ENCODE results near the gene ATP1A4. TPM values are rescaled to one million over a fixed set of nuclear protein-coding genes. Genes with fewer than 3 reads are reported as not detected.
"Not testable (repeated sequence)": the region's sequence is repeated elsewhere in the genome, so short reads cannot be mapped to it uniquely, and the experiment has no call there.

ATP1A4 gene
- polyA plus RNA-seq, 3 donors: 0.26 to 0.80 (median 0.30) TPM

GRCh38 chr1:160122978-160123495, 28.4 kb upstream of the ATP1A4 start:
- DNase-seq: no peak

GRCh38 chr1:160123726-160124125, 27.7 kb upstream of the ATP1A4 start:
- no peak for DNase-seq

- no peak for DNase-seq
Observed at GRCh38 chr1:160124705-160125478, 26.5 kb upstream of the ATP1A4 start.

- DNase-seq: no peak
Observed at GRCh38 chr1:160125746-160126145, 25.7 kb upstream of the ATP1A4 start.

GRCh38 chr1:160126342-160126741, 25.1 kb upstream of the ATP1A4 start:
- DNase-seq: not testable (repeated sequence)

GRCh38 chr1:160127381-160127780, 24.0 kb upstream of the ATP1A4 start:
- no peak for DNase-seq

GRCh38 chr1:160127865-160128523, 23.4 kb upstream of the ATP1A4 start:
- DNase-seq: no peak

GRCh38 chr1:160128636-160129035, 22.8 kb upstream of the ATP1A4 start:
- no peak for DNase-seq

- DNase-seq: no peak
Observed at GRCh38 chr1:160129046-160129445, 22.4 kb upstream of the ATP1A4 start.

GRCh38 chr1:160129558-160129957, 21.8 kb upstream of the ATP1A4 start:
- no peak for DNase-seq

- no peak for DNase-seq
Observed at GRCh38 chr1:160129966-160130365, 21.4 kb upstream of the ATP1A4 start.

- DNase-seq: no peak
Observed at GRCh38 chr1:160130486-160130885, 20.9 kb upstream of the ATP1A4 start.

GRCh38 chr1:160130939-160131338, 20.5 kb upstream of the ATP1A4 start:
- DNase-seq: no peak

- DNase-seq: no peak
Observed at GRCh38 chr1:160131803-160132565, 19.4 kb upstream of the ATP1A4 start.

GRCh38 chr1:160133990-160134770, 17.2 kb upstream of the ATP1A4 start:
- DNase-seq: no peak

- DNase-seq: no peak
Observed at GRCh38 chr1:160134791-160135572, 16.4 kb upstream of the ATP1A4 start.

- no peak for DNase-seq
Observed at GRCh38 chr1:160136121-160136925, 15.1 kb upstream of the ATP1A4 start.

GRCh38 chr1:160136926-160137200, 14.5 kb upstream of the ATP1A4 start:
- no peak for DNase-seq

GRCh38 chr1:160137216-160137862, 14.1 kb upstream of the ATP1A4 start:
- no peak for DNase-seq

- DNase-seq: no peak
Observed at GRCh38 chr1:160139840-160140239, 11.6 kb upstream of the ATP1A4 start.

Data from renal pelvis (tissue), 4 donors.